ENCODE data around the gene HTR3E.
"Not testable (repeated sequence)": the region's sequence is repeated elsewhere in the genome, so short reads cannot be mapped to it uniquely, and the experiment has no call there.

HTR3E gene

GRCh38 chr3:184082034-184082433, 14.8 kb upstream of the HTR3E start:
- H3K4me3 Mint-ChIP-seq: no peak overlapping the region
- DNase-seq (no peak), ATAC-seq (no peak)
- H3K27me3 Mint-ChIP-seq: no peaks in the 10 kb centered on the region
- no peak overlapping the region for H3K27ac Mint-ChIP-seq
- peaks cover 14 to 26% of the 10 kb centered on the region in 2 donors for H3K9me3 Mint-ChIP-seq
- peaks cover 15% of the 10 kb centered on the region for H3K4me1 Mint-ChIP-seq

- H3K4me1 Mint-ChIP-seq: peaks cover 15% of the 10 kb centered on the region
- ATAC-seq (no peak), DNase-seq (no peak)
- peaks cover 14 to 26% of the 10 kb centered on the region in 2 donors for H3K9me3 Mint-ChIP-seq
- no peak overlapping the region for H3K27ac Mint-ChIP-seq
- no peak overlapping the region for H3K4me3 Mint-ChIP-seq
- H3K27me3 Mint-ChIP-seq: no peaks in the 10 kb centered on the region
These were observed 14.4 kb upstream of the HTR3E start for GRCh38 chr3:184082465-184082864.

GRCh38 chr3:184085389-184085852, 11.4 kb upstream of the HTR3E start:
- ATAC-seq (peak; percentile 40), DNase-seq (no peak)
- Mint-ChIP-seq H3K4me1 (peaks cover 15% of the 10 kb centered on the region), H3K4me3 (no peak overlapping the region), H3K27me3 (no peaks in the 10 kb centered on the region), H3K27ac (peak overlapping the region in 1 of 2 donors; percentile 67), H3K9me3 (peaks cover 14 to 26% of the 10 kb centered on the region in 2 donors)

DNA sequence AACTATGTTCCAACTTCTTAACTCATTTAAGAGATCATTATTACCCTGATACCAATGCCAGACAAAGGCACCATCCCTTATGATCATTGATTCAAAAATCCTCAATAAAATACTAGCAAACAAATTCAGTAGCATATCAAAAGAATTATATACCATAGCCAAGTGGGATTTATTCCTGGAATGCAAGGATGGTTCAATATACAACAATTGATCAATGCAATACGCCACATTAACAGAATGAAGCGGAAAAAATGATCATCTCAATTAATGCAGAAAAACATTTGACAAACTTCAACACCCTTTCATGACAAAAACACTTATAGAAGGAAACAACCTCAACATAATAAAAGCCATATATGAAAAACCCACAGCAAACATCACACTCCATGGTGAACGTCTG, 4.7 kb upstream of the HTR3E start:
- peaks cover 9% of the 10 kb centered on the region for H3K27me3 Mint-ChIP-seq
- DNase-seq (no peak), ATAC-seq (no peak)
- H3K4me3 Mint-ChIP-seq: no peak overlapping the region
- H3K9me3 Mint-ChIP-seq: peaks cover 0 to 7% of the 10 kb centered on the region in 2 donors
- no peaks in the 10 kb centered on the region for H3K4me1 Mint-ChIP-seq
- no peak overlapping the region for H3K27ac Mint-ChIP-seq

DNA sequence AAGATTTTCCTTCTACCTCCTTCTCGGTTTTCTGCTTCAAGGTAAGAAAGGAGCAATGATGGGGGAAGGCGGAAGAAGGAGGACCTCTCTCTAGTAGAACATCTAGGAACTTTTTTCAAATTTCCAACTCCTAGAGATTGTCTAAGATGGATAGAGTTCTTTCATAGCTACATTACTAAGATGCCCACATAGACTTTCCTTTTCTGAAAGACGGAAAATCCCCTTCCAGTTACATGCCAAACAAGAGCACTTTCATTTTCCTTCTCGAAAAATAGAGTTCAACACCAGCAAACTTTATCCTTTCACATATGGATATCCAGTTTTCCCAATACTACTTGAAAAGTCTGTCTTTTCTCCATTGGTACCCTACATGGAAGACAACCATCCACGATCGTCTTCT, 692 bp downstream of the HTR3E start:
- Mint-ChIP-seq H3K27me3 (peaks cover 9% of the 10 kb centered on the region), H3K27ac (no peak overlapping the region), H3K4me3 (no peak overlapping the region), H3K4me1 (no peaks in the 10 kb centered on the region), H3K9me3 (peaks cover 0 to 7% of the 10 kb centered on the region in 2 donors)
- no peak for ATAC-seq
- no peak for DNase-seq

DNA sequence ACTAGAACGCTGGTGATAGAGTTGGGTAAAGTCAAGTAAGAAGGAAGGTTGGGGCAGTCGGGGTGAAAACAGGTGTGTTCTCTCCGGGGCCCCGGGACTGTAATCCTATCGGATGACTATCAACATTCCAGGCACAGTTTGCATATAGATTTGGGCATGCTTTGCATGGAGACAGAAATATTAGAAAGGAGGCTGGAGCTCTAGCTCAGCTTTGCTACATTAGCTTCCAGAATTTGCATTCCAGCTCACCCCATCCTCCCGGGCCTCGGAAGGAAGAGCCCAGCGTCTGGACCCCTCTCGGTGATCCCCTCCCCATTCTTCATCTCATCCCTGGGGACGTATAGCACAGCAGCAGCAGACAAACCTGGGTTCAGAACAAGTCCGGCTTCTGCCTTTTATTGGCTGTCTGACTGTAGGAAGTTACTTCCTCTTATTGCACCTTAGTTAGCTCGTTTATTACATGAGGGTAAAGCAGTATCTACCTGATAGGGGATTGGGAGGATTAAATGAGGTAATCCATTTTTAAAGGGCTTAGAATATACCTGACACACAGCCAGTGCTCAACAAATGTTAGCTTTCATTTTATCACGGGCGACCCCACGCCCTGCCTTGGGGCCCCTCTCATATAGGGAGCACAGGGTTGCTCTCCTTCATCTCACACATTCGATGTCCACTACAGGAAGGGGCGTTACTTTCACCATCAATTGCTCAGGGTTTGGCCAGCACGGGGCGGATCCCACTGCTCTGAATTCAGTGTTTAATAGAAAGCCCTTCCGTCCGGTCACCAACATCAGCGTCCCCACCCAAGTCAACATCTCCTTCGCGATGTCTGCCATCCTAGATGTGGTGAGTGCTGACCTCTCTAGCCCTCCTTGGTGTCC, 3.2 kb downstream of the HTR3E start:
- Mint-ChIP-seq H3K4me1 (no peaks in the 10 kb centered on the region), H3K27ac (no peak overlapping the region)
- ATAC-seq: no peak

DNA sequence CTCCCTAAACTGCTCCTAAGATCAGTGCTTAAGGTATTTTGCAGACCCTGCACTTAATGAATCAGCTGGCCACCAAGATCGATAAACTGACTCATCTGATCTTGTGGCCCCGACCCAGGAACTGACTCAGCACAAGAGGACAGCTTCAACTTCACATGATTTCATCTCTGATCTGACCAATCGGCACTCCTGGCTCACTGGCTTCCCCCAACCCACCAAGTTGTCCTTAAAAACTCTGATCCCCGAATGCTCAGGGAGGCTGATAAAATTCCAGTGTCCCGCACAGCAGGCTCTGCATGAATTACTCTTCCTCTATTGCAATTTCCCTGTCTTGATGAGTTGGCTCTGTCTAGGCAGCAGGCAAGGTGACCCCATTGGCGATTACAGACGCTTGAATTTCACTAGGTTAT, 13.5 kb downstream of the HTR3E start:
- H3K4me1 Mint-ChIP-seq: no peaks in the 10 kb centered on the region
- H3K4me3 Mint-ChIP-seq: no peak overlapping the region
- DNase-seq (no peak), ATAC-seq (no peak)
- H3K27ac Mint-ChIP-seq: no peak overlapping the region
- H3K27me3 Mint-ChIP-seq: peaks cover 9% of the 10 kb centered on the region
- no peaks in the 10 kb centered on the region for H3K9me3 Mint-ChIP-seq

More for the DNA sequence above, 3.2 kb downstream of the HTR3E start:
- H3K4me3 Mint-ChIP-seq: no peak overlapping the region
- DNase-seq: no peak
- no peaks in the 10 kb centered on the region for H3K9me3 Mint-ChIP-seq
- H3K27me3 Mint-ChIP-seq: peaks cover 8% of the 10 kb centered on the region

DNA sequence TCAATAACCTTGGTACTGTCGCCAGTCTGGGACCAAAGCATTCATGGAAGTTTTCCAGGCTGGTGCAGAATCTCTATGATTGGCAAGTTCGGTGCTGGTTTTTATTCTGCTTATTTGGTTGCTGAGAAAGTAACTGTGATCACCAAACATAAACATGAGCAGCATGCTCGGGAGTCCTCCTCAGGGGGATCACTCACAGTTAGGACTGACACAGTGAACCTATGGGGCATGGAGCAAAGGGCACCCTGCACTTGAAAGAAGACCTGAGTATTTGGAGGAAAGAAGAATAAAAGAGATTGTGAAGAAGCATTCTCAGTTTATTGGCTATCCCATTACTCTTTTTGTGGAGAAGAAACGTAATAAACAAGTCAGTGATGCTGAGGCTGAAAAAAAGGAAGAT, 19.2 kb downstream of the HTR3E start:
- peaks cover under 1% of the 10 kb centered on the region for H3K27me3 Mint-ChIP-seq
- H3K4me1 Mint-ChIP-seq: no peaks in the 10 kb centered on the region
- no peak overlapping the region for H3K4me3 Mint-ChIP-seq
- ATAC-seq (no peak), DNase-seq (no peak)
- H3K27ac Mint-ChIP-seq: no peak overlapping the region
- no peaks in the 10 kb centered on the region for H3K9me3 Mint-ChIP-seq

- ATAC-seq: no peak
- no peaks in the 10 kb centered on the region for H3K27me3 Mint-ChIP-seq
- no peaks in the 10 kb centered on the region for H3K4me1 Mint-ChIP-seq
- H3K4me3 Mint-ChIP-seq: no peak overlapping the region
- DNase-seq: no peak
- H3K27ac Mint-ChIP-seq: no peak overlapping the region
- H3K9me3 Mint-ChIP-seq: no peaks in the 10 kb centered on the region
These were observed 20.8 kb downstream of the HTR3E start for GRCh38 chr3:184117636-184118035.

DNA sequence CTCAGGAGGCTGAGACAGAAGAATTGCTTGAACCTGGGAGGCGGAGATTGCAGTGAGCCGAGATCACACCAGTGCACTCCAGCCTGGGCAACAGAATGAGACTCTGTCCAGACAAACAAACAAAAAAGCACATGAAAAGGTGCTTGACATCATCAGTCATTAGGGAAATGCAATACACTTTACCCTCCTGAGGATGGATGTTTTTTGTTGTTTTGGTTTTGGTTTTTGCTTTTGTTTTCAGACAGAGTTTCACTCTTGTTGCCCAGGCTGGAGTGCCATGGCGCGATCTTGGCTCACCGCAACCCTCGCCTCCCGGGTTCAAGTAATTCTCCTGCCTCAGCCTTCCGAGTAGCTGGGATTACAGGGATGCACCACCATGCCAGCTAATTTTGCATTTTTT, 24.2 kb downstream of the HTR3E start:
- not testable (repeated sequence) for H3K4me3 Mint-ChIP-seq, ATAC-seq, H3K9me3 Mint-ChIP-seq, DNase-seq, H3K27ac Mint-ChIP-seq, H3K27me3 Mint-ChIP-seq, H3K4me1 Mint-ChIP-seq

DNA sequence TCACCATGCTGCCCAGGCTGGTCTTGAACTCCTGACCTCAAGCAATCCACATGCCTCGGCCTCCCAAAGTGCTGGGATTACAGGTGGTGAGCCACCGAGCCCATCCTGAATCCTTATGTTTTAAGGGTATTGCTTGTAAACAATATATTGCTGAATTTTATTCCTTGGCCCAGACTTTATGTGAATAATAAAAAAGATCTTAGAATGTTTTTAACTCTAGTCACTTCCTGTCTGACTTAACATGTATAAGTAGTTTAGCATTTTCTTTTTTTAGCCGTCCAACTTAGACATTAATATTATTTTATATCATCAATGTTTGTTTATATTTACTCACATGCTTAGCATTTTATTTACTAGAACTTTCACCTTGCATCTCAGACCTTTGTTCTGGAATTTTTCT, 29.1 kb downstream of the HTR3E start:
- Mint-ChIP-seq H3K9me3 (no peaks in the 10 kb centered on the region), H3K27me3 (no peaks in the 10 kb centered on the region), H3K4me1 (no peaks in the 10 kb centered on the region), H3K27ac (no peak overlapping the region), H3K4me3 (no peak overlapping the region)
- DNase-seq (no peak), ATAC-seq (no peak)

DNA sequence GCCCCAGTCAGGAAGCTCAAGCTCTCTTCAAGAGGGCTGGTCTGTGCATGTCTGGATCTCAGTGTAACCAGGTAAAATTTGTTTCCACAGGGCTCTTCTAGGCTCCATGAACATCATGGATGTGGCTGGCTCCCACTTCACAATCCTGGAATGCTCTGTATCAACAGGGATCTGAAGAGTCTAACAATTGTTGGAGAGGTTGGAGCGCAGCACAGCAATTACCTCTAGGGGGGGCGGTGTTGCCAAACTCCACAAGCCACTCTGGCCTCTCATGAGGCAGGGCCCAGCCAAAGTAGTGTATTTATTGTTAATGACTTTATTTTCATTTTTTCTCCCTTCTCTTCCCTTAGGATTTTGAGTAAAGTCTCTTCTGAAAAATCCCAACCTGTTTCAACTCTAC, 32.1 kb downstream of the HTR3E start:
- Mint-ChIP-seq H3K4me1 (peaks cover 5% of the 10 kb centered on the region), H3K9me3 (no peaks in the 10 kb centered on the region), H3K4me3 (no peak overlapping the region), H3K27ac (peak overlapping the region in 1 of 2 donors; percentile 21), H3K27me3 (no peaks in the 10 kb centered on the region)
- DNase-seq (no peak), ATAC-seq (peak; percentile 68)

GRCh38 chr3:184132945-184133344, 36.1 kb downstream of the HTR3E start:
- DNase-seq (no peak), ATAC-seq (no peak)
- no peak overlapping the region for H3K27ac Mint-ChIP-seq
- H3K4me1 Mint-ChIP-seq: peaks cover 31% of the 10 kb centered on the region
- no peaks in the 10 kb centered on the region for H3K9me3 Mint-ChIP-seq
- no peaks in the 10 kb centered on the region for H3K27me3 Mint-ChIP-seq
- no peak overlapping the region for H3K4me3 Mint-ChIP-seq

- Mint-ChIP-seq H3K4me3 (peak overlapping the region; percentile 86 to 98), H3K27me3 (no peaks in the 10 kb centered on the region), H3K9me3 (no peaks in the 10 kb centered on the region), H3K4me1 (peaks cover 33% of the 10 kb centered on the region), H3K27ac (peak overlapping the region; percentile 90 to 97)
- DNase-seq (peak; percentile 16 to 35), ATAC-seq (peak; percentile 27)
These were observed 37.2 kb downstream of the HTR3E start for GRCh38 chr3:184133840-184134745.

- ATAC-seq: peak; percentile 58
- Mint-ChIP-seq H3K9me3 (no peaks in the 10 kb centered on the region), H3K4me3 (peak overlapping the region; percentile 86 to 98), H3K27me3 (no peaks in the 10 kb centered on the region), H3K27ac (peak overlapping the region; percentile 97 to 98), H3K4me1 (peaks cover 33% of the 10 kb centered on the region)
- no peak for DNase-seq
These were observed 37.9 kb downstream of the HTR3E start for GRCh38 chr3:184134746-184135148.

Measured in stimulated activated naive CD8-positive, alpha-beta T cell treated with anti-CD3 and anti-CD28 coated beads, Interleukin-15, amount 100 ng/mL, for 72 hours (primary cell).